Mucosa of descending colon (tissue), 3 donors: ENCODE data around the gene MEX3D. TPM values are rescaled to one million over a fixed set of nuclear protein-coding genes. Genes with fewer than 3 reads are reported as not detected.

ENCODE experiments used
- ATAC-seq: fragments of 200-7000 bp; cut with Tn5 transposase; one replicate; pipeline ENCODE4 v1.9.1; 2020; ENCODE audit warnings: mild to moderate bottlenecking, moderate library complexity
- DNase-seq, 3 donors: peaks; one replicate each; pipeline ENCODE4 v3.0.0-alpha.2; 2020
- H3K36me3 ChIP-seq: fragments of 200-600 bp; one replicate; pipeline ENCODE4 v1.8.0; 2021; ENCODE audit warnings: low read depth, mild to moderate bottlenecking
- H3K4me1 ChIP-seq: fragments of 200-600 bp; one replicate; pipeline ENCODE4 v1.8.0; 2021; ENCODE audit warnings: low read depth, mild to moderate bottlenecking
- H3K4me3 ChIP-seq: fragments of 200-600 bp; one replicate; pipeline ENCODE4 v1.8.0; 2021; ENCODE audit warnings: mild to moderate bottlenecking
- H3K9me3 ChIP-seq: fragments of 200-600 bp; one replicate; pipeline ENCODE4 v1.8.0; 2021; ENCODE audit warnings: mild to moderate bottlenecking
- intact Hi-C, 2 donors: fragments of 100-400 bp; cut with DNase I in 1 of 2; cut with micrococcal nuclease in 1 of 2; formaldehyde crosslinking; loops; one replicate each; pipeline versions ENCODE4 v1.11.0 to v1.11.1; 2022; cut with DNase I, micrococcal nuclease
- total RNA-seq, 3 donors: library from RNA; stranded (reverse); fragmentation: NEBNext Ultra II Directional in 2 of 3; extraction: Animal tissue kit (Norgen Biotek cat#: 25700) in 2 of 3; gene quantifications; one replicate each; pipeline versions ENCODE4 v1.2.1 to v1.2.4, GENCODE V29; 2021 to 2023
- TF ChIP-seq, protein P1 (sequence below): fragments of 200-600 bp; IDR thresholded peaks from one replicate; pipeline ENCODE4 v1.8.0; 2022; ENCODE audit warnings: antibody characterized with exemption, mild to moderate bottlenecking
- donor health status: DM: no; HTN: no; CAD: no; lungs with moderate emphysema.
- donor health status: DM: no; HTN: no; CAD: no.
- donor health status: DM: no; HTN: yes; CAD: no.

The MEX3D gene
- total RNA-seq, 3 donors from 2014 or later = 21.3 to 28.1 (median 21.5) TPM

DNA sequence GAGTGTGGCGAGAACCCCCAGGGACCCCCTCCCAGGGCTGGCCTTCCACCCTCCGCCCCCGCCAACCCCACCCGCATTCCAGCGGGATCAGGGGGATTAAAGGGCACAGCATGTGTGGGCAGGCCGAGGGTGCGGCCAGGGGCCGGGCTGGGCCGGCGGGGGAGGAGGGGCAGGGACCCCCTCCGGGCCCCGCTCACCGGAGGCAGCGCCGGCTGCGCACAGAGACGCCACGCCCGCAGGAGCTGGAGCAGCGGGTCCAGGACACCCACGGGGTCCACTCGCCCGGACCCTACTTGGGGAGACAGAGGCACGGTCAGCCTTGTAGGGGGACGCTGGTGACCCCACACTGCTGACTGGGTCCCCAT is 57.7 kb downstream of the MEX3D start:
- DNase-seq (no peak), ATAC-seq (no peak)
- TF ChIP-seq, protein P1, sequence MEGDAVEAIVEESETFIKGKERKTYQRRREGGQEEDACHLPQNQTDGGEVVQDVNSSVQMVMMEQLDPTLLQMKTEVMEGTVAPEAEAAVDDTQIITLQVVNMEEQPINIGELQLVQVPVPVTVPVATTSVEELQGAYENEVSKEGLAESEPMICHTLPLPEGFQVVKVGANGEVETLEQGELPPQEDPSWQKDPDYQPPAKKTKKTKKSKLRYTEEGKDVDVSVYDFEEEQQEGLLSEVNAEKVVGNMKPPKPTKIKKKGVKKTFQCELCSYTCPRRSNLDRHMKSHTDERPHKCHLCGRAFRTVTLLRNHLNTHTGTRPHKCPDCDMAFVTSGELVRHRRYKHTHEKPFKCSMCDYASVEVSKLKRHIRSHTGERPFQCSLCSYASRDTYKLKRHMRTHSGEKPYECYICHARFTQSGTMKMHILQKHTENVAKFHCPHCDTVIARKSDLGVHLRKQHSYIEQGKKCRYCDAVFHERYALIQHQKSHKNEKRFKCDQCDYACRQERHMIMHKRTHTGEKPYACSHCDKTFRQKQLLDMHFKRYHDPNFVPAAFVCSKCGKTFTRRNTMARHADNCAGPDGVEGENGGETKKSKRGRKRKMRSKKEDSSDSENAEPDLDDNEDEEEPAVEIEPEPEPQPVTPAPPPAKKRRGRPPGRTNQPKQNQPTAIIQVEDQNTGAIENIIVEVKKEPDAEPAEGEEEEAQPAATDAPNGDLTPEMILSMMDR = no peak
- Histone ChIP-seq H3K36me3 (no peaks in the 10 kb centered on the region), H3K4me1 (peaks cover 4% of the 10 kb centered on the region), H3K4me3 (no peak overlapping the region), H3K9me3 (no peaks in the 10 kb centered on the region)
- intact Hi-C loops = no loop called here

DNA sequence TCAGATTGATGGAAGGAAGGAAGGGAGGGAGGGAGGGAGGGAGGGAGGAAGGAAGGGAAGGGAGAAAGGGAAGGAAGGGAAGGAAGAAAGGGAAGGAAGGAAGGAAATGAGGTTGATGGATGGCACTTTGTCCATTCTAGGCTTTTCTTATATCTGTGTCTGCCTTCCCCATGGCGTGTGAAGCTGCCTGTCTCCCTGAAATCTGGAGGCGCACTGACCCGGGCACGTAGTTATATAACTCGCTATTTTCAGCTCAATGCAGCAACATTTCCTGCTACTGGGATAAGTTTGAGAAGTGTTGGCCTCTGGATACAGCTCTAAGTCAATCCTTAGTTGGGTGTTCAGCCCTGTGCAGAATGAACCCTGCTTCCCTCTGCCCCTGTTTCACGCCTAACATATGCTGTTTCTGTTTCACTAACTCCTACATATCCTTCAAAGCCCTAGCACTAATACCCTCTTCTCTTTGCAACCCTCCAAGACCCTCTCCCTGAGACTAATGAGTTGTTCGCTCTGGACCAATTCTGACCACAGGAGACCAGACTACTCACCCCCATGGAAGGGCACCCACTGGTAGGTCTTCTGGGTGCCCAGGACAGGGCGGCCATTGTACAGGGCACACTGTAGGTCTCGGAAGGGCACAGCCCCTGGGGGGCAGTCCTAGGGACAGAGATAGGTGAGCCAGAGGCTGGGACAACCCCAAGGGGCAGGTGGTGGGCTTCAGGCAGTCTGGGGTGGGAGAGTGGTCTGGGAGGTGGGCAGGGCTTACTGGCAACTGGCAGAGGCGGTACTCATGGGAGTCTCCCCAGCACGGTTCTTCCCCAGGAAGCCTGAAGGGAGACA is 58.3 kb downstream of the MEX3D start:
- Histone ChIP-seq H3K4me3 (no peak overlapping the region), H3K9me3 (no peaks in the 10 kb centered on the region), H3K36me3 (no peaks in the 10 kb centered on the region), H3K4me1 (peaks cover 4% of the 10 kb centered on the region)
- intact Hi-C loops = no loop called here
- no peak for DNase-seq
- ATAC-seq = no peak
- TF ChIP-seq, protein P1 = no peak

DNA sequence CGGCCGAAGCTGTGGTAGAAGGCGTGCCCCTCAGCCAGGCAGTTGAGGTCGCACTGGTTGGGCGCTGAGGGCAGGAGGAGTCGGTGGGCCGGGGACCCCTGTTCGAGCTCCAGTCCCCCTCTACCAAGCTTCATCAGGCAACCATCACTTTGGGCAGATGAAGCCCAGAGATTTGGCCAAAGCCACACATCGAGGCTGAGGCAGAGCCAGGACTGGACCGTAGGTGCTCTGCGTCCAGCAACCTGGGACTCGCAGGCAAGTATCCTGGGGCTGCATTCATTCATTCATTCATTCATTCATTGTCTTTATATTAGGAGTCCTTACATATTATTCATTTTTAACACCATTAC is 59.6 kb downstream of the MEX3D start:
- intact Hi-C loops = no loop called here
- no peak overlapping the region for H3K4me3 ChIP-seq
- TF ChIP-seq, protein P1 = no peak
- ATAC-seq (no peak), DNase-seq (no peak)
- no peaks in the 10 kb centered on the region for H3K9me3 ChIP-seq
- H3K4me1 ChIP-seq = peaks cover 4% of the 10 kb centered on the region
- H3K36me3 ChIP-seq = no peaks in the 10 kb centered on the region

DNA sequence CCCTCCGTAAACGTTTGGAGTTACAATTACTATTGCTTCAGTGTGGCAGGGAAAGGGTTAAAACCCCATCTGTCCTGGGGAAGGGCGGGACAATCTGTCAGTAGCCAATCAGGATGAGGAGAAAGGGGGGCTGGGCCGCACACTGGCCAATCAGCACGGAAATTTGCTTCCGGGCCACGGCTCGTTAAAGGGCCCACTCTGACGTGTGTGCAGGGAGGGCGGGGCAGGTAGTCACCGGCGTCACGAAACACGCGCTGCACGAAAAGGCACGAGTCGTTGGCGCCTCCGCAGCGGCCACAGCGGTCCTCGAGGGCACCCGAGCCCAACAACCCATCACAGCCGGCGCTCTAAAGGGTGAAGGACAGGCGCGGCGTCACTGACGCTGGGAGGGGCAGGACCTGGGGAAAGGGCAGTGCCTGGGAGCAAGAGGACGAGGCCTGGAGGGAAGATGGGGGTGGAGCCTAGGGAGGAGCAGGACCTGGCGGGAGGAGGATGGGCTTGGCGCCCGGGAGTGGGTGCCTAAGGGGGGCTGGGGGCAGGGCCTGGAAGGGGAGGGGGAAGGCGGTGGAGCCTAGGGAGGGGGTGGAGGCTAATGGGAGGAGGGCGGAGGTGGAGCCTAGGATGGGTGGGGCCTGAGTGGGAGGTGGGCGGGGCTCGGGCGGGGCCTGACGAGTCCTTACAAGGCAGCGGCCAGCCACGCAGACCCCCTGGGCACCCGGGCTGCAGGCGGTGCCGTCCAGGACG is 60.2 kb downstream of the MEX3D start:
- DNase-seq (peak; percentile 91 to 94 (median 91)), ATAC-seq (peak; percentile 92)
- intact Hi-C loops = no loop called here
- TF ChIP-seq, protein P1 = no peak
- peak overlapping the region; percentile 1 for H3K4me3 ChIP-seq
- no peaks in the 10 kb centered on the region for H3K36me3 ChIP-seq
- peaks cover 9% of the 10 kb centered on the region for H3K4me1 ChIP-seq
- no peaks in the 10 kb centered on the region for H3K9me3 ChIP-seq

DNA sequence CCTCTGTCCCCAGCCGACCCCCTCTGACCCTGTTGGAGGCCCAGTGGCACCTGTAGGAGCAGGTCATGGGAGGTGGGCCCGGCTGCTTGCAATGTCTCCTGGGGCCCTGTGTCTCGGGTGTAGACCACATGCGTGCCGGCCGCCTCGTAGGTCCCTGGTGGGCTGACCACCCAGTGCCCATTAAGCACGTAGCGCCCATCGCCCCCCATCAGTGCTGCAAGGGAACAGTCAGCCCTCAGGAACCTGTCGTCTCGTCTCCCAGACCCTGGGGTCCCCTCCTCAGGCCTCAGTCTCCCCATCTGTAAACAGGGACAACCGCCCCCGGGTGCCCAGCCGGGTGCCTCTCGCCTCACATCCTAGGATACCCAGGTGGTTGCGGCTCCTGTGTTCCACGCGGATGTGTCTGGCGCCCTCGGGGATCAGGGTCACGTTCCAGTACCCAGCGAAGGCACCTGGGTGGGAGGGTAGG is 60.9 kb downstream of the MEX3D start:
- Histone ChIP-seq H3K36me3 (no peaks in the 10 kb centered on the region), H3K4me1 (peaks cover 9% of the 10 kb centered on the region), H3K4me3 (no peak overlapping the region), H3K9me3 (no peaks in the 10 kb centered on the region)
- DNase-seq (peak in 1 of 3 donors; percentile 46), ATAC-seq (no peak)
- TF ChIP-seq, protein P1 = no peak
- intact Hi-C loops = no loop called here
